Middle frontal gyrus (tissue), 1 donor: Measurements from ENCODE around the gene PODN.

Experiments
- DNase-seq: peaks from one replicate; pipeline ENCODE4 v3.0.0-alpha.2; 2015; ENCODE audit warnings: low spot score; ENCODE audit errors: extremely low spot score

PODN gene, protein sequence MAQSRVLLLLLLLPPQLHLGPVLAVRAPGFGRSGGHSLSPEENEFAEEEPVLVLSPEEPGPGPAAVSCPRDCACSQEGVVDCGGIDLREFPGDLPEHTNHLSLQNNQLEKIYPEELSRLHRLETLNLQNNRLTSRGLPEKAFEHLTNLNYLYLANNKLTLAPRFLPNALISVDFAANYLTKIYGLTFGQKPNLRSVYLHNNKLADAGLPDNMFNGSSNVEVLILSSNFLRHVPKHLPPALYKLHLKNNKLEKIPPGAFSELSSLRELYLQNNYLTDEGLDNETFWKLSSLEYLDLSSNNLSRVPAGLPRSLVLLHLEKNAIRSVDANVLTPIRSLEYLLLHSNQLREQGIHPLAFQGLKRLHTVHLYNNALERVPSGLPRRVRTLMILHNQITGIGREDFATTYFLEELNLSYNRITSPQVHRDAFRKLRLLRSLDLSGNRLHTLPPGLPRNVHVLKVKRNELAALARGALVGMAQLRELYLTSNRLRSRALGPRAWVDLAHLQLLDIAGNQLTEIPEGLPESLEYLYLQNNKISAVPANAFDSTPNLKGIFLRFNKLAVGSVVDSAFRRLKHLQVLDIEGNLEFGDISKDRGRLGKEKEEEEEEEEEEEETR

GRCh38 chr1:53061859-53062707 lies at the start of gene PODN:
Gene PODN (plus strand): TSS chr1:53062213. CDS start chr1:53069856, 7,643 bp downstream.
- DNase-seq, result no peak

DNA sequence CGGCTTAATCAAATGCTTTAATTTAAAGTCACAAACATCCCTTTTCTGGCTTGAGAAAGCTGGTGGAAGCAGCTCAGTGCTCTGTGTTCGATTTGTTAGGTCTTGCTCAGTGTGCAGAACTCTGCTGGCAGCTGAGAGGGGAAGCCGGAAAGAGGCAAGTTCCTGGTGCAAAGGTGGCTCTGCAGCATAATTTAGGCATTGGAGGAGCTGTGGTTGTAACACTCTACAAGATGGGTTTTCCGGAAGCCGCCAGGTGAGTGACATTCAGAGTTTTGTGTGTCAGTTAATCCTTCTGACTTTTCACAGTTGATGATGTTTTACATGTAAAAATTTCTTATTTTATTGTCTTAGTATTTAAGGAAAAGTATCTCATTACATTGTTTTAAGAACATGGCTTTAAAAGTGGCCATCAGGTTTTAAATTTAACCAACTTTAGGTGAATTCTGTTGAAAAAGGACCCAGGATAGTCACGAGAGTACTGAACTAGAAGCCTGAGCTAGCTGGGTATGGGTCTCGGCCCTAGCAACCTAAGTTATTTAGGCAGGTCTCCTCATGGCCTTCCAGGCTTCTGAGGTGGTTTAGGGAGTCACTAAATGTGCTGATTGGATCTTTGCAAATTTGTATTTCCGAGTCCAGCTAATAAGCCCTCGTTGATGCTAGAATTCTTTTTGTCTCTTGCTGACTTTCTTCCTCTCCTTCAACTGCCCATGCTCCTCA lies 47.1 kb upstream of the PODN start:
- DNase-seq, result peak; percentile 38

GRCh38 chr1:53015508-53015860 lies 46.5 kb upstream of the PODN start:
- DNase-seq, result no peak

DNA sequence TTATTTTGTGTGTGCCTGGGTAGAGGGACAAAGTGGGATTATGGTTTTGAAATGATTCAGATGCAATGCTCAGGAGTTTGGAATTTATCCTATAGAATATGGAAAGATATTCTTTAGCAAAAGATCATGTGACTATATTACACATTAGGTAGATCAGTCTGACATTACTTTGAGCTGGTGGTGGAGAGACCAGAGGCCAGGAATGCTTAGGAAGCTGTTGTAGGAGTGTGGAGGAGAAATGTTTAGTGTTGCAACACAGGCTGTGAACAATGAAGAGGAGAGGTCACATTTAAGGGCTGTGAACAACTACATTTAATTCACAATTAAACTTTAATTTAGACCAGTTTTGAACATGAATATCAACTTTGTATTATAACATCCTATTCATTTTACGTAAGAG lies 45.3 kb upstream of the PODN start:
- DNase-seq, result no peak

DNA sequence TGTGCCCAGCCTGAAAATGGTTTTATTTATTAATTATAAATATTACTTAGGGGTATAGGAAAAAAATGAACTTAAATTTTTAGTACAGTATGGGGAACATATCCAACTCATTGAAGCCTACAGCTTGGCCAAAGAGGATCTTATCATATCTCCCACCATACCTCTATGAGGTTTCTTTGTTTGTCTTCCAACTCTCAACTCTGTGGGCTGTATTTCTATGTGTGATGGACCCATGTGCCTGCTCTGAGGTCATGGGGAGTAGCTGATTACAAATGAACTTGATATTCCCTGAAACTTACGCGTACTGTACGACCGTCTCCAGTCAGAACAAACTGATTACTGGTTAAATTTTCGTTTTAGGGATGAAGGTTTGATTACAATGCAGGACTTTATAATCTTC lies 41.4 kb upstream of the PODN start:
- DNase-seq, result no peak

- DNase-seq, result no peak
These were observed 39.8 kb upstream of the PODN start for GRCh38 chr1:53022179-53022578.

- DNase-seq, result no peak
These were observed 38.5 kb upstream of the PODN start for GRCh38 chr1:53023546-53023945.

DNA sequence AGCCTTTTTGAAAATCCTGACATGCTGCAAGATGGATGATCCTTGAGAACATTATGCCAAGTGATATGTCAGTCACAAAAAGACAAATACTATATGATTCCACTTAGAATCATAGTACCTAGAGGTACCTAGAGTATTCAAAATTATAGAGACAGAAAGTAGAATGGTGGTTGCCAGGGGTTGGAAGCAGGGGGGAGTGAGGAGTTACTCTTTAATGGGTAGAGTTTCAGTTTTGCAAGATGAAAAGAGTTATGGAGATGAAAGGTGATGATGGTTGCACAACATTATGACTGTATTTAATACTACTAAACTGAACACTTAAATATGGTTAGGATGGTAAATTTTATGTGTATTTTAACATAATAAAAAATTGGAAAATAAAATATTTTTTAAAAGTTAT lies 37.9 kb upstream of the PODN start:
- no peak for DNase-seq

DNA sequence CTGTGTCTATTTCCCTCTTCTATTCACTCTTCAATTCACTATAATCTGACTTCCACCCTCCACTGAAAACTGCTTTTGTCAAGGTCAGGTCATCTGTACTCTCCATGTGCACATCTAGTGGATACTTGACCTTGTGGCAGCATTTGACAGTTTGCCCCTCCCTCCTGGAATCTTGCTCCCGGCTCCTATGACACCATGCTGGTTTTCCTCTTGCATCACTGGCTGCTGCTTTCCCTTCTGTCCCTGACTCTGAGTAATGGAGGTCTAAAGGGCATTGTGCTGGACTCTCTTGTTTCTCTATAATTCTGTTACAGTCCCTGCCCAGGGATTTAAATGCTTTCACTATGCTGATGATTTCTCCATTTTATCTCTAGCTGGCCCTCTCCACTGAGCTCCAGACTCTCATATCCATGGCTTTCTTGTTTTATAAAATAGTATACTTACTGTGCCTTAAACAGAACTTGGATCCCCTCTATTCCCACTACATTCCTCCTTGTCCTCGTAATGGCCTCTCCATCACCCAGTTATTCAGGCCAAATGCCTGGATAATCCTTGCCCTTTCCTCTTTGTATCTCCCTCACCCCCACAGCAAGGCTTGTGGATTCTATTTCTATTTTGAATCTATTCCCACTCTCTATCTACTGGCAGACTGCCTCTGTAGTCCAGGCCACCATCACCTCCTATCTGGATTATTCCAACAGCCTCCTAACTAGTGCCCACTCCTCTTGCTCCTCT lies 36.8 kb upstream of the PODN start:
- no peak for DNase-seq

DNA sequence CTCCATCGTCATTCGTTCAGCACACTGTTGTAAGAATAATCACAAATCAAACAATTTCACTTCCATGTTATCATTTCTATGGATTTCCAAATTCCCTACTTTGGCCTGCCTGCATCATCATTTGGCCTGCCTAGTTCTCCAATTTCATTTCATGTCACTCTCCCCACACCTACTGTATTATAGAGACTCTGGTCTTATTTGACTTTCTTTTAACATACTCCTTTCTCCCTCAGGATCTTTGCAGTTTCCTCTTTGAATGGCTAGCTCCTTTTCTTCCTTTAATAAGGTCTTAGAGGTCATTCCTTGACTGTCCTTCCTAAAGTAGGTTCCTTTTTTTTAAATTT lies 36.3 kb upstream of the PODN start:
- no peak for DNase-seq

- DNase-seq, result no peak
These were observed 35.8 kb upstream of the PODN start for GRCh38 chr1:53026254-53026653.

GRCh38 chr1:53031732-53032131 lies 30.3 kb upstream of the PODN start:
- no peak for DNase-seq

DNA sequence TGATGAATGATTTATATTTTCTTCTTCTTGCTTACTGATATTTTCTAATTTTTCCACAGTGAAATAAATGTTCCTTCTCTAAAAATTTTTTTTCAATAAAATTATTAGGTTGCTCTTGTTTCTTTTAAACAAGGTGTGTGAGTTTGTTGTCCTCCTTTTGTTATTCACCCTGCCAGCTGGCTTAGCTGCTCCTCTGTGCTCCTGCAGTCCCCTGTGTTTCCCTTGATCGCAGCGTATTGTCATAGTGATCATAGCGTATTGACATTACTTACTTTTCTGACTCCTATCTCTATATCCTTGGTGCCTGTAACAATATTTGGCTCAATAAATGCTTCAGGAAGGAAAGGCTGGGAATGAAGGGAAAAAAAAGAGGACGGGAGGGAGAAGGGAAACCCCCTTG lies 24.9 kb upstream of the PODN start:
- DNase-seq, result no peak

- DNase-seq, result no peak
These were observed 23.4 kb upstream of the PODN start for GRCh38 chr1:53038566-53038965.

DNA sequence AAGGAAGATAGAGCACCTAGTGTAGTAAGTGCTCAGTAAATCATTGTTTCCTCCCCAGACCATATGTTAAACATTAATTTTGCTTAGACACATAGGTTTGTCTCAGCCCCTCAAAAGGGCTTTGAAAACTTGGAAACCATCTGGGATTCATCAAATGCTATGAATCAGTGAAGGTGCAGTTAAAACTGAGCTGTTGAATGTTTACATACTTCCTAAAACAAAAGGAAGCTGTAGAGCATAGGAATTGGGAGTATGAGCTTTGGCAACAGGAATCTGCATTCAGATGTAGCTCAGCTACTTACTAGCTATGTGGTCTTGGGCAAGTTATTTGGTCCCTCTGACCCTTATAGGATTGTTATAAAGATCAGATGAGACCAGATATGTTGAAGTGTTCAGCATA lies 18.7 kb upstream of the PODN start:
- no peak for DNase-seq

- DNase-seq, result no peak
These were observed 17.1 kb upstream of the PODN start for GRCh38 chr1:53044926-53045325.

- no peak for DNase-seq
These were observed 15.1 kb upstream of the PODN start for GRCh38 chr1:53046930-53047329.

- no peak for DNase-seq
These were observed 14.0 kb upstream of the PODN start for GRCh38 chr1:53047737-53048736.

DNA sequence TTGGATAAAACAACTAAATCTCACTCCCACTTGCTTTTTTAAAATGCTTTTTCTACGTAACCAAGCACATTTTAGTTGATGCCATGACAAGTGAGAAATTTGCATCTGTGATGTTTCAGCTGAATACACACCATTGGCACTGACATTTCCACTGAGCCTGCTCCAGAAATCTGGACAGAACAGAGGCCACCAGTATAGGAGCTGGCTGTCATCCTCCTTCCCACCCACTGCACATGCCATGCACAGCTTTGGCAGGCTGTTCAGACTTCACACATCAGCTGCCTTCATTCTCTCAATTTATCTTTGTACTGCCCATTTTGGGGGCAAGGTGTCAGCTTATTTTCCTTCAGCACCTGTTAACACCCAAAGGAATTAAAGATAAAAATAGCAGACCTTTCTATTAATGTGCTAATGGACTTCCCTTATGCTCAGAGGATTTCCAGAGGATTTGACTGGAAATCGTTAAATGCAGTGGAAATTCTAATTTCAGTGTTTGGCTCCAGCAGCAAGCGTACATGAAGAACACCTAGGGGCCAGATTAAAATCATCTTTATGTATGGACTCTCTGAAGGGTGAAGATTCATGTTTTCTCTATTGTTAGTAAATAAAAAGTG lies 12.9 kb upstream of the PODN start:
- DNase-seq, result no peak
